Ammon's horn (tissue), 1 donor: ENCODE results near the gene IL7R.
A peak's percentile ranks its signal among the peaks of the same experiment; 100 is the strongest.
"Not testable (repeated sequence)": the region's sequence is repeated elsewhere in the genome, so short reads cannot be mapped to it uniquely, and the experiment has no call there.

Experiments used
- DNase-seq: peaks from one replicate; pipeline ENCODE4 v3.0.0-alpha.2; 2016; ENCODE audit warnings: low spot score

Gene IL7R

GRCh38 chr5:35876454-35876853 is 19.8 kb downstream of the IL7R start:
- DNase-seq = no peak

- DNase-seq = no peak
Observed at GRCh38 chr5:35876922-35877321, 20.2 kb downstream of the IL7R start.

- DNase-seq = no peak
Observed at GRCh38 chr5:35877655-35878054, 21.0 kb downstream of the IL7R start.

- no peak for DNase-seq
Observed at GRCh38 chr5:35878079-35878478, 21.4 kb downstream of the IL7R start.

- DNase-seq = no peak
Observed at GRCh38 chr5:35879096-35879495, 22.4 kb downstream of the IL7R start.

GRCh38 chr5:35879649-35880048 is 23.0 kb downstream of the IL7R start:
- DNase-seq = no peak

GRCh38 chr5:35880156-35880555 is 23.5 kb downstream of the IL7R start:
- DNase-seq = no peak

- no peak for DNase-seq
Observed at GRCh38 chr5:35881758-35882157, 25.1 kb downstream of the IL7R start.

- no peak for DNase-seq
Observed at GRCh38 chr5:35884191-35884769, 27.6 kb downstream of the IL7R start.

GRCh38 chr5:35884773-35885172 is 28.1 kb downstream of the IL7R start:
- no peak for DNase-seq

GRCh38 chr5:35886381-35886780 is 29.7 kb downstream of the IL7R start:
- DNase-seq = no peak

GRCh38 chr5:35887321-35888100 is 30.8 kb downstream of the IL7R start:
- DNase-seq = no peak

GRCh38 chr5:35890021-35891020 is 33.6 kb downstream of the IL7R start:
- DNase-seq = no peak

- not testable (repeated sequence) for DNase-seq
Observed at GRCh38 chr5:35892799-35893198, 36.1 kb downstream of the IL7R start.

- DNase-seq = no peak
Observed at GRCh38 chr5:35894131-35894530, 37.4 kb downstream of the IL7R start.

- DNase-seq = no peak
Observed at GRCh38 chr5:35898952-35899660, 42.4 kb downstream of the IL7R start.

GRCh38 chr5:35899800-35900199 is 43.1 kb downstream of the IL7R start:
- no peak for DNase-seq

GRCh38 chr5:35900972-35901695 is 44.4 kb downstream of the IL7R start:
- peak; percentile 42 for DNase-seq

- DNase-seq = no peak
Observed at GRCh38 chr5:35902046-35902672, 45.5 kb downstream of the IL7R start.

- no peak for DNase-seq
Observed at GRCh38 chr5:35903631-35904203, 47.0 kb downstream of the IL7R start.
